Measurements from ENCODE around the gene SHROOM3. TPM values are rescaled to one million over a fixed set of nuclear protein-coding genes. Genes with fewer than 3 reads are reported as not detected.

SHROOM3 gene
- polyA plus RNA-seq, 2 of the 4 experiments (the other 2 are of a cell fraction) = 2.8 to 5.1 TPM

DNA sequence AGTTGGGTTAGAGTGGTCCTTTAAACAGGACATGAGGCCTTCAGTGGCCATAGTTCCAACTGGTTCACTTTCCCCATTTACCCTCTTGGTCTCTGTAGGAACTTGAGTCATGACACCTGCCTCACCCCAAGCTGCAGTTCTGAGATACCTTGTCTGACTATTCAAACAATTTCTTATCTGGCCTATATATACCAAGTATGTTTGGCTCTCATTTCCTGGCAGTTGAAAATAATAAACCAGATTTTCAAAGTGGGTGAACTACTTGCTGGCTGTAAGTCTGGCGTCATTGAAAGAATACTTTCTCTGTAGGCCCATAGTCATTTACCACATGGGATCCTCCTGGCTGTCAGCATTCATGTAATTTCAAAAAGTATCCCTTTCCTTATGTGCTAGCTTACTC is 228.8 kb downstream of the SHROOM3 start:
- H3K27ac ChIP-seq = peak overlapping the region; percentile 39 to 76; a peak in 3 of 6 replicates
- H3K9me3 ChIP-seq = no peaks in the 10 kb centered on the region
- H3K4me1 ChIP-seq = peaks cover 39% of the 10 kb centered on the region
- H3K4me2 ChIP-seq = no peak overlapping the region
- ATAC-seq = no peak
- ChIA-PET POLR2A (no interaction called here), CTCF (no interaction called here)
- H3K4me3 ChIP-seq = no peak overlapping the region
- WGBS (ENCODE audit: missing lambda C conversion rate) = 75% methylated on average over 1 of the region's 1 CpG
- no peak for TF ChIP-seq E2F6 (IDR thresholded peaks at IDR 0.05; ENCODE audit: borderline replicate concordance, low read depth)
- TF ChIP-seq BCL3 (IDR thresholded peaks at IDR 0.05) = no peak
- no peak for TF ChIP-seq BHLHE40 (IDR thresholded peaks at IDR 0.05; ENCODE audit: low read depth, low read length)
- no peak for TF ChIP-seq TP53 (CRISPR knock-in tag; IDR thresholded peaks at IDR 0.05)
- TF ChIP-seq FOSB (CRISPR knock-in tag; IDR thresholded peaks at IDR 0.05) = no peak
- no peak for TF ChIP-seq POLR2A (IDR thresholded peaks at IDR 0.05; ENCODE audit: low read length)
- no peak for TF ChIP-seq ZC3H11A (IDR thresholded peaks at IDR 0.05)
- TF ChIP-seq, protein P1, sequence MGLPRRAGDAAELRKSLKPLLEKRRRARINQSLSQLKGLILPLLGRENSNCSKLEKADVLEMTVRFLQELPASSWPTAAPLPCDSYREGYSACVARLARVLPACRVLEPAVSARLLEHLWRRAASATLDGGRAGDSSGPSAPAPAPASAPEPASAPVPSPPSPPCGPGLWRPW (IDR thresholded peaks at IDR 0.05) = no peak
- TF ChIP-seq EHMT2 (IDR thresholded peaks at IDR 0.05; ENCODE audit: low read depth) = no peak
- TF ChIP-seq ZFP36 (IDR thresholded peaks at IDR 0.05; ENCODE audit: borderline replicate concordance, partially characterized antibody) = no peak
- no peak for TF ChIP-seq RARB (CRISPR knock-in tag; IDR thresholded peaks at IDR 0.05)
- TF ChIP-seq SREBF2 (IDR thresholded peaks at IDR 0.05) = no peak
- TF ChIP-seq HDAC2 (IDR thresholded peaks at IDR 0.05) = no peak
- TF ChIP-seq ZNF302 (CRISPR knock-in tag; IDR thresholded peaks at IDR 0.05) = no peak
- no peak for TF ChIP-seq HMGXB4 (CRISPR knock-in tag; IDR thresholded peaks at IDR 0.05; ENCODE audit: borderline replicate concordance)
- no peak for TF ChIP-seq HOXB13 (CRISPR knock-in tag; IDR thresholded peaks at IDR 0.05; ENCODE audit: low read depth)
- TF ChIP-seq ELK1 (IDR thresholded peaks at IDR 0.05; ENCODE audit: low read depth, low read length) = no peak
- DNase-seq (ENCODE audit: low read depth in 1 of 2, low spot score in 1 of 2) = no peak
- FAIRE-seq = no peak

- ATAC-seq = peak; percentile 50 to 92; a peak in 5 of 6 replicates
- TF ChIP-seq JUNB (IDR thresholded peaks at IDR 0.05) = no peak
- 0 out of 5 replicates have a peak, but pooled peaks of 1 of the 2 experiments have one; percentile 24 for TF ChIP-seq EP300 (IDR thresholded peaks at IDR 0.05)
- 0 out of 2 replicates have a peak, but pooled peaks have one; percentile 58 for TF ChIP-seq MYC (IDR thresholded peaks at IDR 0.05; ENCODE audit: borderline replicate concordance, low read length)
- H3K4me1 ChIP-seq = peaks cover 38% of the 10 kb centered on the region
- ChIA-PET POLR2A (interaction anchor here (0.6 to 1.1 kb wide), 2 partner anchors 39 to 84 kb away, joined by 3 read pairs; no protein-coding TSS in a partner anchor), CTCF (interaction anchor here (0.6 to 1.4 kb wide), 4 partner anchors 12 to 177 kb away, joined by 3 read pairs; no protein-coding TSS in a partner anchor)
- FAIRE-seq = no peak
- peak overlapping the region; percentile 43 for H3K4me2 ChIP-seq
- no peak overlapping the region for H3K4me3 ChIP-seq
- no peaks in the 10 kb centered on the region for H3K9me3 ChIP-seq
- DNase-seq (ENCODE audit: low read depth in 1 of 2, low spot score in 1 of 2) = peak; percentile 23 to 87
- peak overlapping the region; percentile 68 to 76; a peak in 5 of 6 replicates for H3K27ac ChIP-seq
Measured at GRCh38 chr4:76665153-76665552, 230.1 kb downstream of the SHROOM3 start.
